Measurements from ENCODE around the gene CAPZB. TPM values are rescaled to one million over a fixed set of nuclear protein-coding genes. Genes with fewer than 3 reads are reported as not detected.

The CAPZB gene
- total RNA-seq, 5 donors from 2014 or later (not counting 1 experiment from before 2014, with no cell fraction given): 272 to 342 (median 320) TPM

DNA sequence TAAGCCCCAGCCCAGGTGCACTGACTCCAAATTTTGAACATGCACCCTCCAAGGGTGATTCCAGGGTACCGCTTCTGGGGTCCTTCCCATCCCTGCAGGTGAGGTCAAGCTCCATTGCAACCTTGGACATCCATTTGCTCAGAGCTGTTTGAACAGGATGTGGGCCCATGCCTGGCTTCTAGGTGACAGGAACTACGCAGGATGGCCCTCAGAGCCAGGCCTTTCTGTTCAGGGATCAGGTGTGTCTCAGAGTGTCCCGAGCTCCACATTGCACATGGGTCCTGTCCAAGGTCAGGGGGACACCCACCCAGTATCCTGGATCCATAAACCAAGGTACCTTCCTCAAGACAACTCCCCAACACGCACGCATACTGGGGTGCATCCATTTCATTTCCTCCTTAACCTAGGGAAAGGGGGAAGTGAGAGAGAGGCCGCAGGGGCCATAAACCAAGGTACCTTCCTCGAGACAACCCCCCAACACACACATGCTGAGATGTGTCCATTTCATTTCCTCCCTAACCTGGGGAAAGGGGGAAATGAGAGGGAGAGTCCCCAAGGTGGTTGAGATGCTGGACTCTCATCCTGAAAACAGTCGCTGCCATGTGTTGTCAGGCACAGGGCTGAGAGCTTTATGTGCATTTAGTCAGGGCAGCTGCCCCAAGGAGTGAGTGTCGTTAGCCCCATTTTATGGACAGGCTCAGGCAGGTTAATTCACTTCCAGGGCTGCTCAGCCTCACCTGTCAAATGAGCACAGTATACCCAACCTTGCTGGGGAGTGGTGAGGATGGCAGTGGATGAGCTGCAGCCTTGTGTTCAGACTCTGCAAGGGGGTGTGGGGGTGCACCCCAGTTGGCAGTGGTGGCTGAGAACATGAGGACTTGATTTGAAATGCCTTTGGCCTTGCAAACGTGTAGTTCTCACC is 171.1 kb downstream of the CAPZB start:
- Histone ChIP-seq H3K36me3 (ENCODE audit: control insufficient read depth in 2 of 2, extremely low read depth in 1 of 2, insufficient read depth in 1 of 2, low read length in 1 of 2) (peaks cover 2% of the 10 kb centered on the region in 2 donors), H3K9me3 (no peaks in the 10 kb centered on the region), H3K4me3 (ENCODE audit: control insufficient read depth in 1 of 2, extremely low read depth in 1 of 2, low read length in 1 of 2) (no peak overlapping the region), H3K4me1 (ENCODE audit: control insufficient read depth in 1 of 2, extremely low read depth in 1 of 2, insufficient read depth in 2 of 2, low read length in 2 of 2) (peaks cover 4 to 36% of the 10 kb centered on the region in 2 experiments), H3K27me3 (replicated peaks in 1 of 2; ENCODE audit: control insufficient read depth in 2 of 2, extremely low read depth in 1 of 2, insufficient read depth in 2 of 2, low read length in 1 of 2) (no peaks in the 10 kb centered on the region), H3K27ac (ENCODE audit: low read length) (no peak overlapping the region)
- H3K4me3 Mint-ChIP-seq: peak overlapping the region in 1 of 3 donors; percentile 94
- DNase-seq (no peak), ATAC-seq (replicated peaks in 1 of 4) (no peak)
- H3K4me1 Mint-ChIP-seq: peaks cover 30 to 46% (median 39%) of the 10 kb centered on the region in 3 donors
- WGBS (ENCODE audit: insufficient coverage): 88% methylated on average over 6 of the region's 10 CpGs
- H3K27ac Mint-ChIP-seq: no peak overlapping the region
- ChIA-PET POLR2A (interaction anchor here in 1 of 2 donors (0.6 kb wide), 1 partner anchor 345 kb away, joined by 4 read pairs; no protein-coding TSS in a partner anchor), CTCF (no interaction called here)
- H3K36me3 Mint-ChIP-seq: peaks cover 11% of the 10 kb centered on the region
- no peaks in the 10 kb centered on the region for H3K9me3 Mint-ChIP-seq
- no peaks in the 10 kb centered on the region for H3K27me3 Mint-ChIP-seq

- no peaks in the 10 kb centered on the region for H3K9me3 Mint-ChIP-seq
- no peaks in the 10 kb centered on the region for H3K27me3 Mint-ChIP-seq
- H3K9me3 ChIP-seq: no peaks in the 10 kb centered on the region
- DNase-seq: no peak
- WGBS (ENCODE audit: insufficient coverage): 100% methylated on average over 3 of the region's 4 CpGs
- H3K36me3 Mint-ChIP-seq: peaks cover 13% of the 10 kb centered on the region
- ATAC-seq (replicated peaks in 1 of 4): no peak
- ChIA-PET POLR2A (no interaction called here), CTCF (no interaction called here)
- H3K4me3 ChIP-seq (ENCODE audit: control insufficient read depth in 1 of 2, extremely low read depth in 1 of 2, low read length in 1 of 2): no peak overlapping the region
- peaks cover 4 to 36% of the 10 kb centered on the region in 2 experiments for H3K4me1 ChIP-seq (ENCODE audit: control insufficient read depth in 1 of 2, extremely low read depth in 1 of 2, insufficient read depth in 2 of 2, low read length in 2 of 2)
- H3K27ac Mint-ChIP-seq: peak overlapping the region; percentile 7 to 75
- no peak overlapping the region for H3K27ac ChIP-seq (ENCODE audit: low read length)
- H3K4me3 Mint-ChIP-seq: peak overlapping the region; percentile 77 to 94 (median 86)
- peaks cover 37 to 52% (median 43%) of the 10 kb centered on the region in 3 donors for H3K4me1 Mint-ChIP-seq
- no peaks in the 10 kb centered on the region for H3K27me3 ChIP-seq (replicated peaks in 1 of 2; ENCODE audit: control insufficient read depth in 2 of 2, extremely low read depth in 1 of 2, insufficient read depth in 2 of 2, low read length in 1 of 2)
- H3K36me3 ChIP-seq (ENCODE audit: control insufficient read depth in 2 of 2, extremely low read depth in 1 of 2, insufficient read depth in 1 of 2, low read length in 1 of 2): peaks cover 2% of the 10 kb centered on the region in 2 donors
These were observed 171.7 kb downstream of the CAPZB start for GRCh38 chr1:19313636-19313959.

DNA sequence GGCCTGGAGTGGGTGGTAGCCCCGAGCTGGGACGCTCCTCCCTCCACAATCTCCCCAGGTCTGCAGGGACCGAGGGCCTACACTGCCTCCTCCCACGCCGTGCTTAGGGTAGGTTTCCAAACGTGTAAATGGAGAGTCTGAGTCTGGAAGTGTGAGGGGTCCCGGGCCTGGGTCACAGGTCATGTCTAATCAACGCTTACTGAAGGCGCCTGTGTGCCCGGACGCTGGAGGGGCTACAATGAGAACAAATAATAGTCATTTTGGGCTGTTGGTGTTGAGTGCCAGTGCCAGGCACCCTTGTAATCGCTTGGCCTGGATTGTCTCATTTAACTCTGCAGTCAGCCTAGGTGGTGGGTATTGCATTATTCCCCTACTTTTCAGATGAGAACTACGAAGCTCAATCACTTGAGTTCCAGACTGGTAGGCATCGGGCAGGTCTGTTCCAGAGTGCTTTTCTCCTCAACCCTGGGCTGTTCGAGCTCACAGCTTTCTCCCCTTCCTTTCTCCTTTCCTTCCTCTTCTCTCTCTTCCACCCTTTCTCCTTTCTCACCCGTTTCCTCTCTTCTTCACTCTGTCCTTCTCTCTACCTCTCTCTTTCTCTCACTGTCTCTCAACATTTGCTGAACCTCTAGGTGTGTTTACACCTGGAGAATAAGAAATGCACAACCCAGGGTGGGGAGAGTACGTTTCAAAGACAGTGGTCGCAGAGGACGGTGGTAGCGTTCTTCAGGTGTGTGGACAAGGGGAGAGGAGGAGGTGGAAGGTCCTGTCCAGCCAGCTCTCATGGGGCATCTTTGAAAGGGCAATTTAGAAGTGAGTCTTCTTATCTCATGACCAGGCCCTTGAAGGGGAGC is 172.3 kb downstream of the CAPZB start:
- Histone ChIP-seq H3K4me1 (ENCODE audit: control insufficient read depth in 1 of 2, extremely low read depth in 1 of 2, insufficient read depth in 2 of 2, low read length in 2 of 2) (peaks cover 4 to 36% of the 10 kb centered on the region in 2 experiments), H3K9me3 (no peaks in the 10 kb centered on the region), H3K36me3 (ENCODE audit: control insufficient read depth in 2 of 2, extremely low read depth in 1 of 2, insufficient read depth in 1 of 2, low read length in 1 of 2) (peaks cover 6% of the 10 kb centered on the region in 2 donors), H3K4me3 (ENCODE audit: control insufficient read depth in 1 of 2, extremely low read depth in 1 of 2, low read length in 1 of 2) (peak overlapping the region; percentile 76 to 80), H3K27me3 (replicated peaks in 1 of 2; ENCODE audit: control insufficient read depth in 2 of 2, extremely low read depth in 1 of 2, insufficient read depth in 2 of 2, low read length in 1 of 2) (no peaks in the 10 kb centered on the region), H3K27ac (ENCODE audit: low read length) (peak overlapping the region; percentile 29)
- POLR2A ChIA-PET: no interaction called here
- H3K4me3 Mint-ChIP-seq: peak overlapping the region; percentile 77 to 94 (median 86)
- no peaks in the 10 kb centered on the region for H3K27me3 Mint-ChIP-seq
- 79% methylated on average over 14 of the region's 20 CpGs for WGBS (ENCODE audit: insufficient coverage)
- ATAC-seq (replicated peaks in 1 of 4) (no peak), DNase-seq (peak in 2 of 35 experiments; percentile 22 to 38)
- no peaks in the 10 kb centered on the region for H3K9me3 Mint-ChIP-seq
- H3K4me1 Mint-ChIP-seq: peaks cover 42 to 52% (median 43%) of the 10 kb centered on the region in 3 donors
- CTCF ChIA-PET: no interaction called here
- peaks cover 13% of the 10 kb centered on the region for H3K36me3 Mint-ChIP-seq
- H3K27ac Mint-ChIP-seq: peak overlapping the region; percentile 37 to 75

- peak within 1 kb of the TSS; percentile 88 to 94 (median 89) for H3K4me3 Mint-ChIP-seq
- H3K9me3 Mint-ChIP-seq: no peaks in the 10 kb centered on the region
- Histone ChIP-seq H3K36me3 (ENCODE audit: control insufficient read depth in 2 of 2, extremely low read depth in 1 of 2, insufficient read depth in 1 of 2, low read length in 1 of 2) (peaks cover 8 to 15% of the 10 kb centered on the region in 2 donors), H3K4me3 (ENCODE audit: control insufficient read depth in 1 of 2, extremely low read depth in 1 of 2, low read length in 1 of 2) (peak within 1 kb of the TSS; percentile 80 to 88), H3K9me3 (no peaks in the 10 kb centered on the region), H3K27me3 (replicated peaks in 1 of 2; ENCODE audit: control insufficient read depth in 2 of 2, extremely low read depth in 1 of 2, insufficient read depth in 2 of 2, low read length in 1 of 2) (no peaks in the 10 kb centered on the region), H3K4me1 (ENCODE audit: control insufficient read depth in 1 of 2, extremely low read depth in 1 of 2, insufficient read depth in 2 of 2, low read length in 2 of 2) (peaks cover 4 to 36% of the 10 kb centered on the region in 2 experiments), H3K27ac (ENCODE audit: low read length) (peak within 1 kb of the TSS; percentile 29)
- POLR2A ChIA-PET: interaction anchor here in 1 of 2 donors (0.5 kb wide), 1 partner anchor 8 kb away, joined by 4 read pairs; no protein-coding TSS in a partner anchor
- H3K27me3 Mint-ChIP-seq: no peaks in the 10 kb centered on the region
- WGBS (ENCODE audit: insufficient coverage): under 1% methylated on average over 100 of the region's 105 CpGs
- DNase-seq (peak; percentile 70 to 95 (median 83)), ATAC-seq (replicated peaks in 1 of 4) (peak; percentile 95 to 98 (median 97))
- H3K4me1 Mint-ChIP-seq: peaks cover 43 to 52% (median 47%) of the 10 kb centered on the region in 3 donors
- peaks cover 18% of the 10 kb centered on the region for H3K36me3 Mint-ChIP-seq
- H3K27ac Mint-ChIP-seq: peak within 1 kb of the TSS; percentile 37 to 75
- CTCF ChIA-PET: no interaction called here
These were observed 173.2 kb downstream of the CAPZB start, which contains the start of the genes AKR7A2 and SLC66A1 for GRCh38 chr1:19311931-19312781. Gene AKR7A2, minus strand, starts transcription at chr1:19312144. Its CDS starts 20 bp downstream, at chr1:19312124. Gene SLC66A1, plus strand, starts transcription at chr1:19312326. Its CDS starts 5,352 bp downstream, at chr1:19317678.

DNA sequence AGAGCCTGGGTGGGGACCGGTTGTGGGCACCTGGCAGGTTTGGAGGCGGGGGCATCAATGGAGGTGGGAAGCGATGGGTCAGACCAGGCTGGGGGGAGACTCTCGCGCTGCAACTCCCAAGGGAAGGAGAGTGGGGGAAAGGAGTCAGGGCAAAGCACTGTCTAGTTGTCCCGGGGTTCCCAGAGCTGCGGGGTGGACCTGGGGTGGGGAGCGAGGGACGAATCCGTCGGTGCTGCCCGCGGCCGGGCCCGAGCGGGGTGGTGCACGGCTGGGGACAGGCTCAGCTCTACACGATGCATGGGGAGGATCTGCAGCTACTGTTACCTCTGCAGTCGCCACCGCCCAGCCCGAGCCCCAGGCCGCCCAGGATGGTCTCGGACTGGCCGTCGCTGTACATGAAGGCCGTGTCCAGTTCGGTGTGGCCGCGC is 173.8 kb downstream of the CAPZB start:
- H3K27me3 ChIP-seq (replicated peaks in 1 of 2; ENCODE audit: control insufficient read depth in 2 of 2, extremely low read depth in 1 of 2, insufficient read depth in 2 of 2, low read length in 1 of 2): no peaks in the 10 kb centered on the region
- H3K27ac Mint-ChIP-seq: peak overlapping the region; percentile 27 to 68
- 1% methylated on average over 29 of the region's 29 CpGs for WGBS (ENCODE audit: insufficient coverage)
- DNase-seq (peak in 4 of 35 experiments; percentile 9 to 29 (median 25)), ATAC-seq (replicated peaks in 1 of 4) (peak; percentile 28 to 39 (median 37))
- H3K27ac ChIP-seq (ENCODE audit: low read length): no peak overlapping the region
- ChIA-PET CTCF (no interaction called here), POLR2A (interaction anchor here in 1 of 2 donors (0.5 kb wide), 1 partner anchor 8 kb away, joined by 4 read pairs; no protein-coding TSS in a partner anchor)
- no peaks in the 10 kb centered on the region for H3K9me3 Mint-ChIP-seq
- peaks cover 11 to 21% of the 10 kb centered on the region in 2 donors for H3K36me3 ChIP-seq (ENCODE audit: control insufficient read depth in 2 of 2, extremely low read depth in 1 of 2, insufficient read depth in 1 of 2, low read length in 1 of 2)
- H3K36me3 Mint-ChIP-seq: peaks cover 19% of the 10 kb centered on the region
- no peaks in the 10 kb centered on the region for H3K27me3 Mint-ChIP-seq
- H3K4me1 ChIP-seq (ENCODE audit: control insufficient read depth in 1 of 2, extremely low read depth in 1 of 2, insufficient read depth in 2 of 2, low read length in 2 of 2): peaks cover 4 to 36% of the 10 kb centered on the region in 2 experiments
- peaks cover 42 to 51% (median 43%) of the 10 kb centered on the region in 3 donors for H3K4me1 Mint-ChIP-seq
- peak overlapping the region; percentile 88 to 94 (median 89) for H3K4me3 Mint-ChIP-seq
- no peaks in the 10 kb centered on the region for H3K9me3 ChIP-seq
- H3K4me3 ChIP-seq (ENCODE audit: control insufficient read depth in 1 of 2, extremely low read depth in 1 of 2, low read length in 1 of 2): peak overlapping the region; percentile 80 to 88
